GM13977 (cell line): ENCODE results near the gene OPRL1.

Experiments
- DNase-seq: peaks from one replicate; pipeline ENCODE4 v3.0.0; 2012; ENCODE audit warnings: low spot score
- in situ Hi-C: fragments of 300-500 bp; cut with MboI; formaldehyde crosslinking; loops from one replicate; pipeline ENCODE4 v1.12.0; 2022; ENCODE audit warnings: low sequenced_read_pairs, low pct_unique_long_range_greater_than_20kb, mixed read lengths, inconsistent platforms; ENCODE audit not compliant: unreplicated experiment
- TF ChIP-seq, protein P1 (sequence below): IDR thresholded peaks from 2 replicates; pipeline ENCODE4 v1.5.1; 2012; ENCODE audit warnings: mild to moderate bottlenecking, control low read depth; ENCODE audit not compliant: insufficient read depth; ENCODE audit errors: extremely low read depth, missing control alignments

The OPRL1 gene

DNA sequence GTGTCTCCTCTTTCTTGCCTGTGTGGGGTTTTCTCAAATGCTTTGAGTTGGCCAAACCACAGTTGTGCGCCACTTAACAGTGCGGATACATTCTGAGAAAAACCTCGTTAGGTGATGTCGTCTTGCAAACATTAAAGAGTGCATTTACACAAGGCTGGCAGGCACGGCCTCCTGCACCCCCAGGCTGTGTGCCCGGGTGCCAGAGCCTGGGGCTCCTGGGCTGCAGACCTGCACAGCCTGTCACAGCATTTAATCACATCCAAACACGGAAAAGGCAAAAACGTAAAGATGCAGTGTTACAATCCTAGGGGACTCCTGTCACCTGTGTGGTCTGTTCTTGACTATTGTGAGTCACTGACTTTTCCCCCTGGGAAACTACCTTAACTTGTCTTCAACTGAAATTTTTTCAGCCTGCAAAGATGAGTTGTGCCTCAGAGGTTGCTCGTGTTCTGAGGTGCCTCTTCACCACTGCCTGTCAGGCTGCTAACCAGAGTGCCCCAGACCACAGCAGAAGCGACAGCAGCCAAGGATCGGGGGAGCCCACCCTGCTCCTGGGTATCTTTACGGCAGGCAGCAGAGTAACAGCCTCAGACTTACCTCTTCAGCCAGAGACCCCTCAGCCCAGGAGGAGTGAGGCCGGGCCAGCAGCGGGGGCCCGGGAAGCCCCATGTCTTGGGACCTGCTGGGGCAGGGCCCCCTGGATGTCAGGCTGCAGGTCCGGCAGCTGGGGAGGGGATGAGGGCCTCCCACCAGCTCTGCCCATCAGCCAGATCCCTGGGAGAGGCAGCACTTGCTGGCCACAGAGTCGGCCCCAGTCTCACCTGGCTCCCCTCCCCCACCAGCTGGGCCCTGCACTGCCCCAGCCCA lies 44.6 kb upstream of the OPRL1 start:
- DNase-seq: peak; percentile 83
- in situ Hi-C loops: no loop called here
- TF ChIP-seq, protein P1, sequence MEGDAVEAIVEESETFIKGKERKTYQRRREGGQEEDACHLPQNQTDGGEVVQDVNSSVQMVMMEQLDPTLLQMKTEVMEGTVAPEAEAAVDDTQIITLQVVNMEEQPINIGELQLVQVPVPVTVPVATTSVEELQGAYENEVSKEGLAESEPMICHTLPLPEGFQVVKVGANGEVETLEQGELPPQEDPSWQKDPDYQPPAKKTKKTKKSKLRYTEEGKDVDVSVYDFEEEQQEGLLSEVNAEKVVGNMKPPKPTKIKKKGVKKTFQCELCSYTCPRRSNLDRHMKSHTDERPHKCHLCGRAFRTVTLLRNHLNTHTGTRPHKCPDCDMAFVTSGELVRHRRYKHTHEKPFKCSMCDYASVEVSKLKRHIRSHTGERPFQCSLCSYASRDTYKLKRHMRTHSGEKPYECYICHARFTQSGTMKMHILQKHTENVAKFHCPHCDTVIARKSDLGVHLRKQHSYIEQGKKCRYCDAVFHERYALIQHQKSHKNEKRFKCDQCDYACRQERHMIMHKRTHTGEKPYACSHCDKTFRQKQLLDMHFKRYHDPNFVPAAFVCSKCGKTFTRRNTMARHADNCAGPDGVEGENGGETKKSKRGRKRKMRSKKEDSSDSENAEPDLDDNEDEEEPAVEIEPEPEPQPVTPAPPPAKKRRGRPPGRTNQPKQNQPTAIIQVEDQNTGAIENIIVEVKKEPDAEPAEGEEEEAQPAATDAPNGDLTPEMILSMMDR: no peak

- in situ Hi-C loops: no loop called here
- no peak for DNase-seq
- TF ChIP-seq, protein P1: no peak
Observed at GRCh38 chr20:64035933-64036345, 43.9 kb upstream of the OPRL1 start, which contains the start of gene C20orf204. TSS of gene C20orf204 (plus strand) at chr20:64036182. CDS start at chr20:64036324, 142 bp downstream.

GRCh38 chr20:64036346-64037198 lies 43.3 kb upstream of the OPRL1 start:
- DNase-seq: peak; percentile 74
- TF ChIP-seq, protein P1: no peak
- in situ Hi-C loops: no loop called here

DNA sequence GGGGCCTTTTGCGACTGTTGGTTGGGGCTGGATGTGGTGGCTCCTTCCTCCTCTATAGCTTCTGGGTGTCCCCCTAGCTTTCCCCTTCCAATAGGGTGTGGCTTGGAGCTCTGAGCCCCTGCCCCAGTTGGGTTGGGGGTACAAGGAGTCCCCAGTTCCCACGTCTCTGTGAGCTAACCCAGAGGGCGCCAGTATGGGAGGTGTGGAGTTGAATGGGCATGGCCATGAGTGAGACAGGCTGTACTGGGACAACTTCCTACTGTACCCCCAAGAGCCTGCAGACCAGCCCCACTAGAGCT lies 42.7 kb upstream of the OPRL1 start:
- in situ Hi-C loops: no loop called here
- TF ChIP-seq, protein P1: no peak

DNA sequence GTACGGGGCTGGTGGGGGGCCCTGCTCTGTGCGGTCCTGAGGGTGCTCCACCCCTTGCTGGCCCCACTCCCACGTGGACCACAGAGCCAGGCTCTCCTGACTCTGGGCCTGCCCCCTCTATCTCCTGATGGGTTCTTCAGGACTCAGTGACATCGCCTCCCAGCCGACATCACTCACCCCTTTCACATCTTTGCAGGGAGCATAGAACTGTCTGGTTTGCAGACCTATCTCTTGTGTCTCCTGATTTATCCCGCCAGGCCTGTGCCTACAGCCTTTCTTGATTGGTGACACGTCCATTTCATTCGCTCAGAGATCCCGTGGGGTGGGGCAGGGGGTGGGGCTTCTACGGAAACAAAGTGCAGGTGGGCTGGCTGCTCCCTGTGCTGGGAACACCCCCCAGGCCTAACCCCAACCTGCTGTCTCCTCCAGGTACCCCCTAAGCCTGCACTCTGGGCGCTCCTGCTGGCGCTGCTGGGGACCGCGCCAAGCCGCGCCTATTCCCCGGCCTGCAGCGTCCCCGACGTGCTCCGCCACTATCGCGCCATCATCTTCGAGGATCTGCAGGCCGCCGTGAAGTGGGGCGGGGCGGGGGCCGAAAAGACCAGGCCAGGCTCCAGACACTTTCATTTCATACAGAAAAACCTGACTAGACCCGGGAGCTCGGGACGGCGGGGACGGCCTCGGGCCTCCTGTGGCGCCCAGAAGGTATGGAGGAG lies 42.2 kb upstream of the OPRL1 start:
- TF ChIP-seq, protein P1: peak; percentile 5
- in situ Hi-C loops: no loop called here
- DNase-seq: peak; percentile 82

More for the DNA sequence above, 42.7 kb upstream of the OPRL1 start:
- no peak for DNase-seq

GRCh38 chr20:64038224-64038564 lies 41.7 kb upstream of the OPRL1 start:
- DNase-seq: no peak
- TF ChIP-seq, protein P1: peak; percentile 27
- in situ Hi-C loops: no loop called here
